G401 (cell line): ENCODE measurements around the gene NPL. TPM values are rescaled to one million over a fixed set of nuclear protein-coding genes. Genes with fewer than 3 reads are reported as not detected.

Experiments
- DNase-seq: peaks from one replicate; pipeline ENCODE4 v3.0.0-alpha.2; 2015; ENCODE audit warnings: low spot score
- in situ Hi-C: cut with HindIII; loops from 2 replicates; pipeline ENCODE4 v1.10.0; 2016; ENCODE audit warnings: low sequenced_read_pairs, mixed read lengths
- total RNA-seq: library from RNA; depleted of rRNA; stranded (reverse); fragments of >200 nt; shearing (Covaris generic); gene quantifications from 2 replicates; pipeline ENCODE4 v1.2.3, GENCODE V29; 2014; rRNA removed

NPL gene
- total RNA-seq, 1 experiment from 2014 or later: not detected

DNA sequence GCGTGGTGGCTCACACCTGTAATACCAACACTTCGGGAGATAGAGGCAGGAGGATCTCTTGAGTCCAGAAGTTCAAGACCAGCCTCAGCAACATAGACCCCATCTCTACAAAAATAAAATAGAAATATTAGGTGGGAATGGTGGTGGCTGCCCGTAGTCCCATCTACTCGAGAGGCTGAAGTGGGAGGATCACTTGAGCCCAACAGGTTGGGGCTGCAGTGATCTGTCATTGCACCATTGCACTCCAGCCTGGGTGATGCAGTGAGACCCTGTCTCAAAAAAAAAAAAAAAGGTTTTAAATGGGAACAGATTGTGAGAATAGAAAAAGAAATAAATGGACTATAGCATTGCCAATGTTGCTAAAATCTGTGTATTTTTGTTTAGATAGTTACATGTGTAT is 60.7 kb downstream of the NPL start:
- in situ Hi-C loops: no loop called here
- DNase-seq: no peak

DNA sequence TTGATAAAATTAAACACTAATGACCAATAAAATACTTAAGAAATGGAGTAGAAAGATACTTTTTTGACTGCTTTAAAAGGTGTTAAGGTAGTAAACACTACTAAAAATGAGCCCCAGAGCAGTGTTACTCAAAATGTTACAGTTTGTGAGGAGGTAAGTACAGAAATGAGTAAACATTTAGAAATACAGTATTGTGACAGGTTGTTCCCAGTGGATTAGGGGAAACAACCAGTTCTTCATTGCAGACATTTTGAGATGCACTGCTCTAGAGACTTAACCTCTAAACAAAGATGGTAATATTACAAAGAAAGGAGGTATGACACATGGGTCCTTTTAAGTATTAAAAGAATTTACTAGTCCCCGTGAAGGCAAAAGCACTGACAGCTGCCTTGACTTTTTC is 62.3 kb downstream of the NPL start:
- in situ Hi-C loops: no loop called here
- no peak for DNase-seq

DNA sequence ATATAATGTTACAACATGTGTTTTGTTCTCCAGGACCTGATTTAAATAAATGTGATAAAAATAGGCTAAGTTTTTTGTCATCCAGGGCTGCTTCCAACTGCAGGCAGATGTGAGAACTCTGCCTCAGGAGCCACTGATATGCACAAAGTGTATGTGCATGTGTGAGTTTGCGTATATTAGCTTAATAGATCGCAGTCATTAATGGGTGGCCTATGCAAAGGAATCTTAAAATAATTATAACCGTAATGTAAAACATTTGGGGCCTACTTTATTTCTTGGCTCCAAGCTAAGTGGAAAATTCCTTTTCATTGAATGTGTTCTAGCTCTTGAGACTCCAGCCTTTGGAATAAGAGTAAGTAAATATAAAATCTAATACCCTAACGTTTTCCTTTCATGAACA is 66.3 kb downstream of the NPL start:
- in situ Hi-C loops: no loop called here
- no peak for DNase-seq

DNA sequence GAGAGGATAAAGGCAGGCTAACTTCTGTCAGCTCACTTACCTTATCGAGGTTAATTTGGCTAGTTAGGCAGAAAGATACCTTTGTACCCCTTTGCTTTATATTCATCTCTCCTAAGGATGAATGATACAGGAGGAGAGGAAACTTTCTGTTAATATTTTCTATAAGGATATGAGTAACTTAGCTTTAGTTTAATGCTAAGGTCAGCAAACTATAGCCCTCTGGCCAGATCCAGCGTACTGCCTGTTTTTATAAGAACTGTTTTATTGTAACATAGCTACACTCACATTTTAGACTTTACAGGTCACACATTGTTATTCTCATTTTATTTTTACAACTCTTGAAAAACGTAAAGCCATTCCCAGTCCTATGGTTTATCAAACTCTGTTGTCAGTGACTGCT is 67.6 kb downstream of the NPL start:
- in situ Hi-C loops: no loop called here
- DNase-seq: no peak

DNA sequence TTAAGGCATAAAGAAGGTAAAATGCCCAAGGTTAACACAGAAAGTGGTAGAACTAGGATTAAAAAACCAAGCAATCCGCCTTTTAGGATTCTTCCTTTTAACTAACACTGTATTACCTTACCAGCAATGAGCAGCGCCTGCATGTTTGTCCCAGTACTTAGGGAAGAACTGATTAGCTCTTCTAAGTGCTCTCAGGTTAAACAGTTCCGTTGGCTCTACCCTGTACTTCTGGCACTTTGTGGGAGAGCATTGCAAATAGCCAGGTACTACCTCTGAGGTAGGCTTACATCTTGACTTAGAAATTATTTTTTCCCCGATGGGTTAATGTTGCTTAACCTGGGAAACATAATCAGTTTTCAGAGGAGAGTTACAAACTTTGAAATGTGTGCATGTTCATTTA is 71.1 kb downstream of the NPL start:
- in situ Hi-C loops: no loop called here
- no peak for DNase-seq

DNA sequence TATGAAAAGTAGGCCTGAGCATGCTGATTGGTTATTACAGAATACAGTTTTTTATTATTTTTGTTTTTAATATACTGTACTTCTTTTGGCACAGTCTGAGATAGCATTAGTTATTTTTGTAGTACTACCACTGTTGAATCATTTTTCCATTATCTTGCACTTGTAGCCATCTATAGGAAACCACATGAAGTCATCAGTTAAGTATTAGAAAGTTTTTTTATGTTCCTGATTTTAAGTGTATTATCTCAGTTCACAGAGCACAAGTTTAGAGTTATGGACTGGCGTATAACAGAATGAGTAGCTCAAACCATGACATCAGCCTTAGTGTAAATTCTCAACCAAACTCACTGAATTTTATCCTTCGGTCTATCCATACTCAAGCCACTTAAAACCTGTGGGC is 72.4 kb downstream of the NPL start:
- no peak for DNase-seq
- in situ Hi-C loops: no loop called here

DNA sequence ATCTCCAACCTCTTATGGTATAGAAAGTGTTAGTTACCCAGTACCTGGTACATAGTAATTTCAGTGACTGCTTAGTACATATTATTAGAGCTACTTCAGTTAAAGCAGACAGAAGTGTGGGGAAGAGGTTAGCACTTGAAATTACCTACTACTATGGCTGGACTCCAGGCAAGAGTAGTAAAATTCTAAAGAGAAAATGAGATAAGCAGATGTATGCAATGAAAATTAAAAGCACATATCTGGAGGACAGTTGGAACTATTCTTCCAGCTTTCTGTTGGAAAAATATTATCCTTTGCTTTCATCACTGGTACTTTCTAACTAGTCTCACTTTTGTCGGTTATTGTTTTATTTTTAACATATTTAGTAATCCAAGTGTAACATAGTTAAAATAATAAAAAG is 73.3 kb downstream of the NPL start:
- DNase-seq: no peak
- in situ Hi-C loops: no loop called here

DNA sequence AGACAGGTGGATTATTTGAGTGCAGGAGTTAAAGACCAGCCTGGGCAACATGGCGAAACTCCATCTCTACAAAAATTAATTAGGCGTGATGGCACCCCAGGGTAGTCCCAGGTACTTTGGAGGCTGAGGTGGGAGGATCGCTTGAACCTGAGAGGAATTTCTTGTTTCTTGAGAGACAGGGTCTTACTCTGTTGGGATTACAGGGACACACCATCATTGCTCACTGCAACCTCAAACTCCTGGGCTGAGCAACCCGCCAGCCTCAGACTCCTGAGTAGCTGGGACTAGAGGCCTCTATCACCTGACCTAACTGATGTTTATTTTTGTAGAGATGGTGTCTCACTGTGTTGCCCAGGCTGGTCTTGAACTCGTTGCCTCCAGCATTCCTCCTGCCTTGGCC is 74.4 kb downstream of the NPL start:
- in situ Hi-C loops: no loop called here
- DNase-seq: no peak

DNA sequence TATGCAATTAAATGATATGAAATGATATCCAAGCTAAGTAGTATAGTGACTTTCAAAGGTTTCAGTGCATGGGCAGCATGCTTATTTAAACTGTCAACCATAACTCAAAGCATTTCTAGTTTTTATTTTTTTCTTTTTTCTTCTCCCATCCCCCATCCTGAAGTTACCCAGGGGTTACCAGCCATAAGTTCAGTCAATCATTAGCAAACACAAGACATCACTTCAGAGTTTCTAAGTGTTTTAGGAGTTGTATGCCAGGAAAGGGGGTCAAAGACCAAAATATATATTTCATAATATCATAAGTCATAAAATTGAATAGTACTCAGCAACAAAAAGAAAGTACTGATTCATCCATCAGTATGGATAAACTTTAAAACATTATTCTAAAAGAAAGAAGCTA is 78.3 kb downstream of the NPL start:
- in situ Hi-C loops: no loop called here
- no peak for DNase-seq

DNA sequence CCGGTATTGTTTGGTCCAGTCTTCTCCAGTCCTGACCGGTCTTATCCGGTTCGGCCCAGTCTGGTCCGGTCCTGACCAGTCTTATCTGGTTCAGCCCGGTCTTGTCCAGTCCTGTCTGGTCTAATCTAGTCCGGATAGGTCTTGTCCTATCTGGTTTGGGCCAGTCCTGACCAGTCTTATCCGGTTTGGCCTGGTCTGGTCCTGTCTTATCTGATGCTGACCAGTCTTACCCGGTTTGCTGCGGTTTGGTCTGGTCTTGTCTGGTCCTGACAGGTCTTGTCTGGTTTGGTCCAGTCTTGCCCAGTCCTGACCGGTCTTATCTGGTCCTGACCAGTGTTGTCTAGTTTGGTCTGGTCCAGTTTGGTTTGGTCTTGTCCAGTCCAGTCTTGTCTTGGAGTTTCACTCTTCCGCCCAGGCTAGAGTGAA is 79.7 kb downstream of the NPL start:
- in situ Hi-C loops: no loop called here
- no peak for DNase-seq

DNA sequence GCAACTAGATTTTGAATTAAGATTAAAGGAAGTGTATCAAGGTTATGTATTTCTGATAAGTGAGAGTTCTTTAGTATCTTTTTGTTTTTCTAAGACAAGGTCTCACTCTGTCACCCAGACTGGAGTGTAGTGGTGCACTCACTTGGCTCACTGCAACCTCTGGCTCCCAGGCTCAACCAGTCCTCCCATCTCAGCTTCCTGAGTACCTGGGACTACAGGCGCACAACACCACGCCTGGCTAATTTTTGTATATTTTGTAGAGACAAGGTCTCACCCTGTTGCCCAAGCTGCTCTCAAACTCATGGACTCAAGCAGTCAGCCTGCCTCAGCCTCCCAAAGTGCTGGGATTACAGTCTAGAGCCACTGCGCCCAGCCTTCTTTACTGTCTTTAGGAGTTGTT is 83.3 kb downstream of the NPL start:
- DNase-seq: no peak
- in situ Hi-C loops: no loop called here

DNA sequence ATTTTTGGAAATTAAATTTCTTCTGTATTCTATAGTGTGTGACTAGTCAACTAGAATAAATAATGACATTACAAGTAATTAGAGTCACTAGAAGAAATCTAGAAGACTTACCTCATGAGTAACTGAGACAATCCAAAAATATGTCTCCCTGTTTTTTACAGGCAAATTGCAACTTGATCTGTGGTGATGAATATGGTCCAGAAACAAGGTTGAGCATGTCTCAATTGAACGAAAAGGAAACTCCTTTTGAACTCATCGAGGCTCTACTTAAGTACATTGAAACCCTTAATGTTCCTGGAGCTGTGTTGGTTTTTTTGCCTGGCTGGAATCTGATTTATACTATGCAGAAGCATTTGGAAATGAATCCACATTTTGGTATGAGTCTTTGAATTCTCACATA is 86.3 kb downstream of the NPL start:
- in situ Hi-C loops: no loop called here
- no peak for DNase-seq

DNA sequence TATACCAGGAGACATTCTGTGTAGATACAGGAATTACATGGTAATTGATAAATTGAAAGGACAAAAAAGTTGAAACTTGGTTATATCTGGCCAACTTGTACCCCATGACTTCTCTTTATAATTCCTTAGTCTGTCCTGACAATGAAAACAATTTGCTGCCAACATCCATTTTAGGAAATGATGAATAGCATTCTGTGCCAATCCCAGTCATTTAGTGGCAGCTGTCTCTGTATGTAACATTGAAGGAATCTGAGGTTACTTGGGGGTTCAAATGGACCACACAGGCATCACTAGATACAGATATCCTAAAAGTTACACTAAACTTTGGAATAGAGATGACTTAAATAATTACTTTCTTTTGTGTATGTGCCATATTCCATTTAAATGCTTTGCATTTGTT is 87.8 kb downstream of the NPL start:
- DNase-seq: no peak
- in situ Hi-C loops: no loop called here

DNA sequence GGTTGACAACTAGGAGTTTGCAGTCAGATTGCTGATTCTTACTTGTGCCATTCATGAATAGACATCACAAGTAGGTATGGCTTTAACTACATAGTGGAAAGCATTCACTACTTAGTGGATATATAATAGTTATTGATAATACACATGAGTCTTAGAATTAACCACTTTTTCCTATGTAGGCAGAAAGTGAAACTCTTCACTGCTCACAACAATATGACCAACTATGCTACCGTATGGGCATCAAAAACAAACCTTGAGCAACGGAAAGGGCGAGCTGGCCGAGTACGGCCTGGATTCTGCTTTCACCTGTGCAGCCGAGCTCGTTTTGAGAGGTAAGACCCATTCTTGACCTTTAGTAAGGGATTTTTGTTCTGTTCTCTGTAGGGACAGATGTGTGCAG is 88.3 kb downstream of the NPL start:
- in situ Hi-C loops: no loop called here

More for the DNA sequence above, 88.3 kb downstream of the NPL start:
- no peak for DNase-seq

Other genes with a start within 250 kb of the NPL start
- gene RNASEL, start 200.5 kb upstream of the NPL start, total RNA-seq: not detected in 2 replicates
- not detected in 2 replicates for gene RGS16, start 185.4 kb upstream of the NPL start, total RNA-seq
- gene RGS8, start 105.2 kb upstream of the NPL start, total RNA-seq: not detected in 2 replicates
- gene DHX9, start 49.6 kb downstream of the NPL start, total RNA-seq: 237 and 290 TPM in 2 replicates
- gene SHCBP1L, start 163.4 kb downstream of the NPL start, total RNA-seq: not detected in 2 replicates
- 44.7 and 68.9 TPM in 2 replicates for gene LAMC1, start 233.6 kb downstream of the NPL start, total RNA-seq